ENCODE results near the gene SLC25A17.
"Not testable (repeated sequence)": the region's sequence is repeated elsewhere in the genome, so short reads cannot be mapped to it uniquely, and the experiment has no call there.

SLC25A17 gene

DNA sequence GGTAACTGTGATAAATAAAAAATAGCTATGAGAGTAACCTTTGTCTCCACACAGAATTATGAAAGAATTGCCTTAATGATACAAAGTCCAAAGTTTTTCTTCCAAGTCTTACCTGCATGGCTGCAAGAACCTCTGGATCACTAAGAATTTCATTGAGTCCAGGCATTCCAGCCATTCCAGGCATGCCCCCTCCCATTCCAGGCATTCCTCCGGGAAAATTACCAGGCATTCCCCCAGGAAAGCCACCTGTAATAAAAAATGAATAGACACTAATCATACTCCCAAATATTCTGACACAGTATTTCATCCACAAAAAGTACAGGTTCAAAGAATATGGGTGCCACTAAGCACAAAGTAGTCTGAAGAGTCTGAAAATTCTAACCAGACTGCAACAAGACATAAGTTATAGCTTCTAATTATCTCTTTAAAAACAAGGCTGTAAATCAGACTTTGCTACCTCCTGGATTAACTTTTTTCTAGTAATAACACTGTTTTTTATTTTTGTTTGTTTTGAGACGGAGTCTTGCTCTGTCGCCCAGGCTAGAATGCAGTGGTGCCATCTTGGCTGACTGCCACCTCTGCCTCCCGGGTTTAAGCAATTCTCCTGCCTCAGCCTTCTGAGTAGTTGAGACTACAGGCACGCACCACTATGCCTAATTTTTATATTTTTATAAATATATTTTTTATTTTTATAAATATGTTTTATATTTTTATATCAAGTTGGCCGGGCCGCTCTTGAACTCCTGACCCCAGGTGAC is 8.0 kb upstream of the SLC25A17 start:
- Histone ChIP-seq H3K27me3 (ENCODE audit: insufficient read depth, low read length) (no peaks in the 10 kb centered on the region), H3K4me3 (ENCODE audit: low read depth, low read length) (no peak overlapping the region), H2BK12ac (ENCODE audit: low read length) (no peak overlapping the region), H2BK5ac (ENCODE audit: low read depth, low read length, poor library complexity) (no peak overlapping the region), H3K23ac (ENCODE audit: low read length) (no peak overlapping the region), H4K12ac (ENCODE audit: low read depth, low read length) (no peak overlapping the region), H3K4ac (ENCODE audit: low read depth, low read length) (no peak overlapping the region), H4K8ac (ENCODE audit: low read depth, low read length) (no peak overlapping the region), H3K4me1 (ENCODE audit: control insufficient read depth in 1 of 2, insufficient read depth in 2 of 2, low read length in 2 of 2) (no peaks in the 10 kb centered on the region), H2AK5ac (ENCODE audit: low read length) (no peak overlapping the region), H4K91ac (ENCODE audit: low read depth, low read length) (no peak overlapping the region), H3K9me3 (ENCODE audit: insufficient read depth, low read depth, low read length) (no peaks in the 10 kb centered on the region), H3K79me1 (ENCODE audit: low read length) (no peaks in the 10 kb centered on the region), H2BK120ac (ENCODE audit: insufficient read depth, low read length, poor library complexity) (no peak overlapping the region), H3K14ac (ENCODE audit: low read length) (no peak overlapping the region), H3K27ac (ENCODE audit: low read depth, low read length) (no peak overlapping the region), H2AFZ (ENCODE audit: insufficient read depth, low read length, poor library complexity) (no peak overlapping the region), H3K4me2 (ENCODE audit: low read length) (no peak overlapping the region), H3K36me3 (ENCODE audit: control insufficient read depth in 1 of 2, insufficient read depth in 2 of 2, low read length in 2 of 2) (peaks cover 10 to 13% of the 10 kb centered on the region in 2 experiments), H3K79me2 (ENCODE audit: control insufficient read depth, insufficient read depth, low read length, poor library complexity) (no peaks in the 10 kb centered on the region), H3K18ac (ENCODE audit: low read length) (no peak overlapping the region), H3K9ac (ENCODE audit: low read length) (no peak overlapping the region)
- WGBS (ENCODE audit: extremely low coverage, insufficient coverage, insufficient read length): no CpG with 5 or more reads among the region's 7 CpGs
- peak; percentile 7 to 52 for DNase-seq

DNA sequence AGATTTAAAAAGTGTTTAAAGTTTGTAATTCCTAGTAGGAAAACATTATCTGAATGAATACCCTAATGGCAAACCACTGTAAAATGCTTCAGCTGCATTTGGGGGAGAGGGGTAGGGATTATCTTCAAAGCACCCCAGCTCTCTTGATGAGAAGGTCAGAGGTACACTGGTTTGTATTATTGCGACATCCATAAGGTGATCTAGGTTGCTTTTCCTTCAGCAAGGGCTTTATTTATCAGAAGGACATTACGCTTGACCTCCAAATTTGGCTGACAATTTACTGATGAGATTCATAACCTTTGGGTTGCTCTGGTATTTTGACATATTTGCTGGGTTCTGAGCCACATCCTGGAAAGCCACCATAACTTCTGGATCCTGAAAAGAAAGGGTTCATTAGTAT is 7.1 kb upstream of the SLC25A17 start:
- H2AFZ ChIP-seq (ENCODE audit: insufficient read depth, low read length, poor library complexity); H3K9ac ChIP-seq (ENCODE audit: low read length); H3K4me3 ChIP-seq (ENCODE audit: low read depth, low read length); H3K9me3 ChIP-seq (ENCODE audit: insufficient read depth, low read depth, low read length); H4K12ac ChIP-seq (ENCODE audit: low read depth, low read length); H4K91ac ChIP-seq (ENCODE audit: low read depth, low read length); H3K27me3 ChIP-seq (ENCODE audit: insufficient read depth, low read length); H3K4me2 ChIP-seq (ENCODE audit: low read length); H3K14ac ChIP-seq (ENCODE audit: low read length); H3K23ac ChIP-seq (ENCODE audit: low read length); H2BK5ac ChIP-seq (ENCODE audit: low read depth, low read length, poor library complexity); H3K4ac ChIP-seq (ENCODE audit: low read depth, low read length); H3K18ac ChIP-seq (ENCODE audit: low read length); H3K4me1 ChIP-seq (ENCODE audit: control insufficient read depth in 1 of 2, insufficient read depth in 2 of 2, low read length in 2 of 2); H2BK12ac ChIP-seq (ENCODE audit: low read length); H3K27ac ChIP-seq (ENCODE audit: low read depth, low read length); H4K8ac ChIP-seq (ENCODE audit: low read depth, low read length); H3K79me2 ChIP-seq (ENCODE audit: control insufficient read depth, insufficient read depth, low read length, poor library complexity); H2BK120ac ChIP-seq (ENCODE audit: insufficient read depth, low read length, poor library complexity); DNase-seq; H2AK5ac ChIP-seq (ENCODE audit: low read length); H3K79me1 ChIP-seq (ENCODE audit: low read length): not testable (repeated sequence)
- WGBS (ENCODE audit: extremely low coverage, insufficient coverage, insufficient read length): no CpG with 5 or more reads among the region's 2 CpGs
- H3K36me3 ChIP-seq (ENCODE audit: control insufficient read depth in 1 of 2, insufficient read depth in 2 of 2, low read length in 2 of 2): peaks cover 7 to 10% of the 10 kb centered on the region in 2 experiments

GRCh38 chr22:40823426-40823825 is 4.3 kb upstream of the SLC25A17 start:
- Histone ChIP-seq H2AK5ac (ENCODE audit: low read length) (no peak overlapping the region), H3K27me3 (ENCODE audit: insufficient read depth, low read length) (no peaks in the 10 kb centered on the region), H4K8ac (ENCODE audit: low read depth, low read length) (no peak overlapping the region), H3K23ac (ENCODE audit: low read length) (no peak overlapping the region), H3K9ac (ENCODE audit: low read length) (no peak overlapping the region), H3K4me1 (ENCODE audit: control insufficient read depth in 1 of 2, insufficient read depth in 2 of 2, low read length in 2 of 2) (peaks cover 0 to under 1% of the 10 kb centered on the region in 2 experiments), H3K14ac (ENCODE audit: low read length) (no peak overlapping the region), H2BK5ac (ENCODE audit: low read depth, low read length, poor library complexity) (no peak overlapping the region), H3K27ac (ENCODE audit: low read depth, low read length) (no peak overlapping the region), H4K12ac (ENCODE audit: low read depth, low read length) (no peak overlapping the region), H2BK12ac (ENCODE audit: low read length) (no peak overlapping the region), H3K9me3 (ENCODE audit: insufficient read depth, low read depth, low read length) (no peaks in the 10 kb centered on the region), H3K4me3 (ENCODE audit: low read depth, low read length) (no peak overlapping the region), H2BK120ac (ENCODE audit: insufficient read depth, low read length, poor library complexity) (no peak overlapping the region), H3K36me3 (ENCODE audit: control insufficient read depth in 1 of 2, insufficient read depth in 2 of 2, low read length in 2 of 2) (peaks cover 5% of the 10 kb centered on the region in 2 experiments), H2AFZ (ENCODE audit: insufficient read depth, low read length, poor library complexity) (no peak overlapping the region), H3K18ac (ENCODE audit: low read length) (no peak overlapping the region), H3K79me1 (ENCODE audit: low read length) (peaks cover 6% of the 10 kb centered on the region), H4K91ac (ENCODE audit: low read depth, low read length) (no peak overlapping the region), H3K4ac (ENCODE audit: low read depth, low read length) (no peak overlapping the region), H3K4me2 (ENCODE audit: low read length) (no peak overlapping the region), H3K79me2 (ENCODE audit: control insufficient read depth, insufficient read depth, low read length, poor library complexity) (peaks cover 5% of the 10 kb centered on the region)
- DNase-seq: no peak
- WGBS (ENCODE audit: extremely low coverage, insufficient coverage, insufficient read length): no CpG with 5 or more reads among the region's 1 CpG

- no peak overlapping the region for H2AFZ ChIP-seq (ENCODE audit: insufficient read depth, low read length, poor library complexity)
- peaks cover 20% of the 10 kb centered on the region for H3K79me2 ChIP-seq (ENCODE audit: control insufficient read depth, insufficient read depth, low read length, poor library complexity)
- DNase-seq: peak in 1 of 2 donors; percentile 19
- H3K4me3 ChIP-seq (ENCODE audit: low read depth, low read length): no peak overlapping the region
- peak overlapping the region; percentile 27 for H3K27ac ChIP-seq (ENCODE audit: low read depth, low read length)
- no peak overlapping the region for H4K91ac ChIP-seq (ENCODE audit: low read depth, low read length)
- H2BK12ac ChIP-seq (ENCODE audit: low read length): no peak overlapping the region
- no peak overlapping the region for H4K12ac ChIP-seq (ENCODE audit: low read depth, low read length)
- H3K23ac ChIP-seq (ENCODE audit: low read length): no peak overlapping the region
- no peak overlapping the region for H2BK5ac ChIP-seq (ENCODE audit: low read depth, low read length, poor library complexity)
- H3K79me1 ChIP-seq (ENCODE audit: low read length): peaks cover 6% of the 10 kb centered on the region
- H2BK120ac ChIP-seq (ENCODE audit: insufficient read depth, low read length, poor library complexity): no peak overlapping the region
- no peak overlapping the region for H3K9ac ChIP-seq (ENCODE audit: low read length)
- peak overlapping the region; percentile 80 for H3K4me2 ChIP-seq (ENCODE audit: low read length)
- H3K4me1 ChIP-seq (ENCODE audit: control insufficient read depth in 1 of 2, insufficient read depth in 2 of 2, low read length in 2 of 2): peaks cover 7 to 12% of the 10 kb centered on the region in 2 experiments
- H3K4ac ChIP-seq (ENCODE audit: low read depth, low read length): no peak overlapping the region
- H2AK5ac ChIP-seq (ENCODE audit: low read length): no peak overlapping the region
- H4K8ac ChIP-seq (ENCODE audit: low read depth, low read length): peak overlapping the region; percentile 58
- no peak overlapping the region for H3K14ac ChIP-seq (ENCODE audit: low read length)
- no CpG with 5 or more reads among the region's 4 CpGs for WGBS (ENCODE audit: extremely low coverage, insufficient coverage, insufficient read length)
- no peaks in the 10 kb centered on the region for H3K9me3 ChIP-seq (ENCODE audit: insufficient read depth, low read depth, low read length)
- H3K18ac ChIP-seq (ENCODE audit: low read length): no peak overlapping the region
- no peaks in the 10 kb centered on the region for H3K27me3 ChIP-seq (ENCODE audit: insufficient read depth, low read length)
- H3K36me3 ChIP-seq (ENCODE audit: control insufficient read depth in 1 of 2, insufficient read depth in 2 of 2, low read length in 2 of 2): peaks cover 5% of the 10 kb centered on the region in 2 experiments
These were observed 524 bp upstream of the SLC25A17 start for GRCh38 chr22:40819599-40820140.
